Liver (tissue), 3 donors: ENCODE data around the gene EZH1.

Source experiments
- CTCF ChIP-seq: fragments of 150-350 bp; IDR thresholded peaks from 2 replicates; pipeline ENCODE4 v1.5.1; 2017; ENCODE audit warnings: improper control_type of control experiment, low read depth, low read length; ENCODE audit not compliant: missing input control
- MAX ChIP-seq: IDR thresholded peaks from 2 replicates; pipeline ENCODE4 v1.6.1; 2016; ENCODE audit warnings: antibody characterized with exemption
- RAD21 ChIP-seq, 2 donors: IDR thresholded peaks; 2 replicates each; pipeline ENCODE4 v1.6.1; 2016; ENCODE audit warnings: antibody characterized with exemption in 2 of 2, mild to moderate bottlenecking in 2 of 2
- RXRA ChIP-seq, 2 donors: IDR thresholded peaks; 2 replicates each; pipeline ENCODE4 v1.6.1; 2017 to 2018; ENCODE audit warnings: antibody characterized with exemption in 2 of 2, mild to moderate bottlenecking in 1 of 2
- SP1 ChIP-seq: IDR thresholded peaks from 2 replicates; pipeline ENCODE4 v1.6.1; 2018; ENCODE audit warnings: antibody characterized with exemption, mild to moderate bottlenecking
- donor health status: healthy.
- donor health status: healthy.

GRCh38 chr17:42699415-42699740 lies 45.5 kb downstream of the EZH1 start:
- TF ChIP-seq SP1 (no peak), CTCF (no peak), RXRA (IDR thresholded peaks at IDR 0.05) (no peak), RAD21 (IDR thresholded peaks at IDR 0.05) (no peak), MAX (no peak)
